Duodenal mucosa (tissue), 2 donors: ENCODE results near the gene MEF2C.

Experiments used
- H3K27ac ChIP-seq: one replicate; pipeline ENCODE4 v1.7.0; 2013; ENCODE audit warnings: low read depth, low read length
- H3K27me3 ChIP-seq, 2 donors: one replicate each; pipeline ENCODE4 v1.7.0; 2013; ENCODE audit warnings: low read length in 2 of 2, control low read depth in 1 of 2; ENCODE audit not compliant: insufficient read depth in 2 of 2, control insufficient read depth in 1 of 2
- H3K36me3 ChIP-seq, 2 donors: one replicate each; pipeline ENCODE4 v1.7.0; 2013; ENCODE audit warnings: low read length in 2 of 2, control low read depth in 1 of 2; ENCODE audit not compliant: insufficient read depth in 2 of 2, control insufficient read depth in 1 of 2
- H3K4me1 ChIP-seq, 2 donors: one replicate each; pipeline ENCODE4 v1.7.0; 2013; ENCODE audit warnings: low read length in 2 of 2, control low read depth in 1 of 2; ENCODE audit not compliant: insufficient read depth in 2 of 2, control insufficient read depth in 1 of 2
- H3K4me3 ChIP-seq, 2 donors: one replicate each; pipeline ENCODE4 v1.7.0; 2013; ENCODE audit warnings: low read length in 2 of 2, low read depth in 1 of 2
- H3K9ac ChIP-seq, 2 donors: one replicate each; pipeline ENCODE4 v1.7.0; 2013; ENCODE audit warnings: low read length in 2 of 2, low read depth in 1 of 2
- H3K9me3 ChIP-seq, 2 donors: one replicate each; pipeline ENCODE4 v1.7.0; 2013; ENCODE audit warnings: low read length in 2 of 2, control low read depth in 1 of 2; ENCODE audit not compliant: control insufficient read depth in 1 of 2

The MEF2C gene

GRCh38 chr5:88845081-88845697 lies 37.8 kb downstream of the MEF2C start:
- H3K27ac ChIP-seq = peak overlapping the region; percentile 10
- H3K4me1 ChIP-seq = no peaks in the 10 kb centered on the region
- H3K9me3 ChIP-seq = no peaks in the 10 kb centered on the region
- H3K9ac ChIP-seq = no peak overlapping the region
- H3K4me3 ChIP-seq = no peak overlapping the region
- H3K36me3 ChIP-seq = no peaks in the 10 kb centered on the region
- H3K27me3 ChIP-seq = no peaks in the 10 kb centered on the region

- H3K4me1 ChIP-seq = no peaks in the 10 kb centered on the region
Observed at GRCh38 chr5:88842784-88843183, 40.2 kb downstream of the MEF2C start.

GRCh38 chr5:88841212-88841611 lies 41.8 kb downstream of the MEF2C start:
- no peak overlapping the region for H3K27ac ChIP-seq
- no peaks in the 10 kb centered on the region for H3K36me3 ChIP-seq
- H3K4me3 ChIP-seq = no peak overlapping the region
- no peaks in the 10 kb centered on the region for H3K9me3 ChIP-seq
- H3K27me3 ChIP-seq = no peaks in the 10 kb centered on the region
- no peak overlapping the region for H3K9ac ChIP-seq
- H3K4me1 ChIP-seq = no peaks in the 10 kb centered on the region

More at GRCh38 chr5:88842784-88843183, 40.2 kb downstream of the MEF2C start:
- Histone ChIP-seq H3K4me3 (no peak overlapping the region), H3K9ac (no peak overlapping the region), H3K9me3 (no peaks in the 10 kb centered on the region), H3K27me3 (no peaks in the 10 kb centered on the region), H3K27ac (no peak overlapping the region), H3K36me3 (no peaks in the 10 kb centered on the region)

- no peaks in the 10 kb centered on the region for H3K4me1 ChIP-seq
Observed at GRCh38 chr5:88840495-88840894, 42.5 kb downstream of the MEF2C start.

GRCh38 chr5:88839238-88839637 lies 43.7 kb downstream of the MEF2C start:
- no peaks in the 10 kb centered on the region for H3K9me3 ChIP-seq
- no peak overlapping the region for H3K27ac ChIP-seq
- H3K4me3 ChIP-seq = no peak overlapping the region
- no peaks in the 10 kb centered on the region for H3K36me3 ChIP-seq
- H3K9ac ChIP-seq = no peak overlapping the region
- no peaks in the 10 kb centered on the region for H3K27me3 ChIP-seq
- H3K4me1 ChIP-seq = no peaks in the 10 kb centered on the region

More at GRCh38 chr5:88840495-88840894, 42.5 kb downstream of the MEF2C start:
- Histone ChIP-seq H3K27ac (no peak overlapping the region), H3K9me3 (no peaks in the 10 kb centered on the region), H3K9ac (no peak overlapping the region), H3K27me3 (no peaks in the 10 kb centered on the region), H3K36me3 (no peaks in the 10 kb centered on the region), H3K4me3 (no peak overlapping the region)

GRCh38 chr5:88838500-88838899 lies 44.5 kb downstream of the MEF2C start:
- H3K4me1 ChIP-seq = no peaks in the 10 kb centered on the region
- no peak overlapping the region for H3K9ac ChIP-seq
- H3K27ac ChIP-seq = no peak overlapping the region
- H3K36me3 ChIP-seq = no peaks in the 10 kb centered on the region
- H3K4me3 ChIP-seq = no peak overlapping the region
- no peaks in the 10 kb centered on the region for H3K9me3 ChIP-seq
- H3K27me3 ChIP-seq = no peaks in the 10 kb centered on the region

- no peak overlapping the region for H3K9ac ChIP-seq
- no peaks in the 10 kb centered on the region for H3K36me3 ChIP-seq
- H3K4me1 ChIP-seq = no peaks in the 10 kb centered on the region
- no peak overlapping the region for H3K27ac ChIP-seq
- no peak overlapping the region for H3K4me3 ChIP-seq
- H3K27me3 ChIP-seq = no peaks in the 10 kb centered on the region
- no peaks in the 10 kb centered on the region for H3K9me3 ChIP-seq
Observed at GRCh38 chr5:88837817-88838216, 45.2 kb downstream of the MEF2C start.

GRCh38 chr5:88837222-88837621 lies 45.8 kb downstream of the MEF2C start:
- no peaks in the 10 kb centered on the region for H3K27me3 ChIP-seq
- no peak overlapping the region for H3K27ac ChIP-seq
- no peaks in the 10 kb centered on the region for H3K9me3 ChIP-seq
- H3K4me1 ChIP-seq = no peaks in the 10 kb centered on the region
- H3K4me3 ChIP-seq = no peak overlapping the region
- no peak overlapping the region for H3K9ac ChIP-seq
- H3K36me3 ChIP-seq = no peaks in the 10 kb centered on the region

- Histone ChIP-seq H3K9me3 (no peaks in the 10 kb centered on the region), H3K36me3 (no peaks in the 10 kb centered on the region), H3K27ac (no peak overlapping the region), H3K4me1 (no peaks in the 10 kb centered on the region), H3K27me3 (no peaks in the 10 kb centered on the region), H3K9ac (peak overlapping the region in 1 of 2 donors; percentile 1), H3K4me3 (peak overlapping the region in 1 of 2 donors; percentile 24)
Observed at GRCh38 chr5:88836195-88836838, 46.7 kb downstream of the MEF2C start.

GRCh38 chr5:88834499-88834898 lies 48.5 kb downstream of the MEF2C start:
- Histone ChIP-seq H3K27ac (no peak overlapping the region), H3K4me3 (no peak overlapping the region), H3K4me1 (no peaks in the 10 kb centered on the region)

More at GRCh38 chr5:88834499-88834898, 48.5 kb downstream of the MEF2C start:
- Histone ChIP-seq H3K9ac (no peak overlapping the region), H3K9me3 (no peaks in the 10 kb centered on the region), H3K27me3 (no peaks in the 10 kb centered on the region), H3K36me3 (no peaks in the 10 kb centered on the region)
